HG03520 (cell line): ENCODE results near the gene PWWP2B.
"Not testable (repeated sequence)": the region's sequence is repeated elsewhere in the genome, so short reads cannot be mapped to it uniquely, and the experiment has no call there.

ENCODE experiments used
- ATAC-seq: cut with Tn5 transposase; IDR thresholded peaks from one replicate; pipeline ENCODE4 v1.9.1; 2021; ENCODE audit warnings: mild to moderate bottlenecking, moderate library complexity; ENCODE audit not compliant: unreplicated experiment

Gene PWWP2B

GRCh38 chr10:132397036-132397541 is at the start of gene PWWP2B:
TSS of gene PWWP2B (plus strand) at chr10:132397200. CDS start at chr10:132397227, 27 bp downstream.
- ATAC-seq, result peak; percentile 36

- ATAC-seq, result no peak
Observed at GRCh38 chr10:132347211-132347930, 49.6 kb upstream of the PWWP2B start.

- ATAC-seq, result no peak
Observed at GRCh38 chr10:132347931-132348267, 49.1 kb upstream of the PWWP2B start.

- ATAC-seq, result no peak
Observed at GRCh38 chr10:132349766-132350165, 47.2 kb upstream of the PWWP2B start.

- no peak for ATAC-seq
Observed at GRCh38 chr10:132350391-132350790, 46.6 kb upstream of the PWWP2B start.

GRCh38 chr10:132350946-132351345 is 46.1 kb upstream of the PWWP2B start:
- no peak for ATAC-seq

GRCh38 chr10:132351611-132352010 is 45.4 kb upstream of the PWWP2B start:
- no peak for ATAC-seq

- not testable (repeated sequence) for ATAC-seq
Observed at GRCh38 chr10:132352462-132353308, 44.3 kb upstream of the PWWP2B start.

GRCh38 chr10:132353456-132354355 is 43.3 kb upstream of the PWWP2B start:
- ATAC-seq, result no peak

GRCh38 chr10:132354356-132355094 is 42.5 kb upstream of the PWWP2B start:
- no peak for ATAC-seq

- ATAC-seq, result no peak
Observed at GRCh38 chr10:132355297-132355696, 41.7 kb upstream of the PWWP2B start.

GRCh38 chr10:132355754-132356153 is 41.2 kb upstream of the PWWP2B start:
- ATAC-seq, result no peak

GRCh38 chr10:132356621-132357195 is 40.3 kb upstream of the PWWP2B start:
- ATAC-seq, result no peak

GRCh38 chr10:132357286-132358058 is 39.5 kb upstream of the PWWP2B start:
- ATAC-seq, result no peak

GRCh38 chr10:132359305-132360040 is 37.5 kb upstream of the PWWP2B start:
- ATAC-seq, result no peak

GRCh38 chr10:132360766-132361447 is 36.1 kb upstream of the PWWP2B start:
- ATAC-seq, result no peak

GRCh38 chr10:132361581-132362101 is 35.4 kb upstream of the PWWP2B start:
- ATAC-seq, result no peak

GRCh38 chr10:132362151-132362611 is 34.8 kb upstream of the PWWP2B start:
- no peak for ATAC-seq
